Loucy (cell line): ENCODE data around the gene HAUS6.
"Not testable (repeated sequence)": the region's sequence is repeated elsewhere in the genome, so short reads cannot be mapped to it uniquely, and the experiment has no call there.

Source experiments
- H2AFZ ChIP-seq: fragments of 200-600 bp; sonication (generic); 2 replicates; pipeline ENCODE4 v1.6.0; 2016; ENCODE audit warnings: antibody characterized with exemption, mild to moderate bottlenecking, low read length, moderate library complexity
- H3F3A ChIP-seq: fragments of 200-600 bp; 2 replicates; pipeline ENCODE4 v1.6.0; 2016; ENCODE audit warnings: antibody characterized with exemption, low read depth, mild to moderate bottlenecking
- H3K27me3 ChIP-seq: fragments of 200-600 bp; sonication (generic); 2 replicates; pipeline ENCODE4 v1.6.1; 2014; ENCODE audit warnings: low read length, mild to moderate bottlenecking; ENCODE audit not compliant: insufficient read depth, poor library complexity, severe bottlenecking
- H3K36me3 ChIP-seq: fragments of 200-600 bp; sonication (generic); 2 replicates; pipeline ENCODE4 v1.6.1; 2016; ENCODE audit warnings: low read length; ENCODE audit not compliant: insufficient read depth
- H3K4me1 ChIP-seq: fragments of 200-600 bp; sonication (generic); 2 replicates; pipeline ENCODE4 v1.5.1; 2014; ENCODE audit warnings: low read length, mild to moderate bottlenecking; ENCODE audit not compliant: insufficient read depth, poor library complexity, severe bottlenecking
- H3K4me2 ChIP-seq: fragments of 200-600 bp; sonication (generic); 2 replicates; pipeline ENCODE4 v1.6.0; 2014; ENCODE audit warnings: antibody characterized with exemption, low read length, low read depth, mild to moderate bottlenecking; ENCODE audit not compliant: poor library complexity, severe bottlenecking
- H3K4me3 ChIP-seq: fragments of 200-600 bp; sonication (generic); 2 replicates; pipeline ENCODE4 v1.5.1; 2014; ENCODE audit warnings: low read length, mild to moderate bottlenecking, mixed read lengths; ENCODE audit not compliant: poor library complexity, severe bottlenecking
- H3K79me2 ChIP-seq: fragments of 200-600 bp; sonication (generic); 2 replicates; pipeline ENCODE4 v1.6.1; 2014; ENCODE audit warnings: low read length; ENCODE audit not compliant: insufficient read depth
- H3K9ac ChIP-seq: fragments of 200-600 bp; sonication (generic); 2 replicates; pipeline ENCODE4 v1.6.0; 2014; ENCODE audit warnings: mild to moderate bottlenecking, low read depth, low read length, moderate library complexity; ENCODE audit not compliant: poor library complexity, severe bottlenecking
- H3K9me2 ChIP-seq: fragments of 200-600 bp; sonication (generic); replicated peaks from 2 replicates; pipeline ENCODE4 v1.6.1; 2016; ENCODE audit warnings: low read depth, low read length, mixed read lengths
- H3K9me3 ChIP-seq: fragments of 200-600 bp; sonication (generic); 2 replicates; pipeline ENCODE4 v1.6.1; 2014; ENCODE audit warnings: mild to moderate bottlenecking, antibody characterized with exemption, low read length, low read depth; ENCODE audit not compliant: insufficient read depth
- H4K20me1 ChIP-seq: fragments of 200-600 bp; sonication (generic); 2 replicates; pipeline ENCODE4 v1.6.0; 2014; ENCODE audit warnings: antibody characterized with exemption, low read length, mild to moderate bottlenecking; ENCODE audit not compliant: insufficient read depth, poor library complexity, severe bottlenecking
- EZH2phosphoT487 ChIP-seq: fragments of 200-600 bp; IDR thresholded peaks from 2 replicates; pipeline ENCODE4 v1.6.1; 2018; ENCODE audit warnings: antibody characterized with exemption, mild to moderate bottlenecking, moderate library complexity, borderline replicate concordance
- TF ChIP-seq, protein P1 (sequence below): fragments of 200-600 bp; sonication (generic); conservative IDR thresholded peaks from 2 replicates; pipeline ENCODE4 v1.5.1; 2014; ENCODE audit warnings: mild to moderate bottlenecking, antibody characterized with exemption, low read length

Gene HAUS6

DNA sequence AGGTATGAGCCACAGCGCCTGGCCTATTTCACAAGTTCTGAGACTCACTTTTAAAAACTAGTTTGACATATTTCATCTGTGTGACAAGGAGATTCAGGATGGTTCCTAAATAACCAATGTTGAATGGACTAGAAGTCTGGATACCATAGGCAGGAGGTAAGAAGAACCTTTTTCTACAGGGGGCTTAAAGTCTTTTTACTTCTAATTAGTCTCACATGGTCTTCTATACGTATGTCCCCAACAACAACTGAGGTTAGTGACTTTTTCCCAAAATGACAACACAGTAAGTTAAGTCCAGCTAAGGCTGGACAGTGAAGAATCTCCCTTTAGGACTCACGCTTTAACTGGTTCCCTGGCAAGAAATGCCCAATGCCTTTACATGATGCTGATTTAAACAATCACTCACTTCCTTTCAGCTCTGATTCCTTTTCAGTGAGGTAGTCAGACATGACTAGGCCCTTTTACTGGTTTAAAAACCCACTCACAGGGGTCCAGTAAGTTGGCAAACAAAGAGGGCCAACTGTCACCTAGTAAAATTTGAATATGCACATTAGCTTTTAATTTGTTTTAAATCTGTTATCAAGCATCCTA lies 12.1 kb upstream of the HAUS6 start:
- Histone ChIP-seq H2AFZ (no peak overlapping the region), H3K4me1 (peaks cover 6% of the 10 kb centered on the region), H3K36me3 (peaks cover 51% of the 10 kb centered on the region; the same call in 1 of the 2 replicates), H4K20me1 (no peaks in the 10 kb centered on the region), H3K79me2 (peaks cover 5% of the 10 kb centered on the region; the same call in 1 of the 2 replicates), H3K27me3 (no peaks in the 10 kb centered on the region), H3K9me2 (no peaks in the 10 kb centered on the region), H3K4me2 (no peak overlapping the region), H3K9me3 (no peaks in the 10 kb centered on the region), H3F3A (no peaks in the 10 kb centered on the region), H3K9ac (no peak overlapping the region), H3K4me3 (no peak overlapping the region)
- TF ChIP-seq, protein P1, sequence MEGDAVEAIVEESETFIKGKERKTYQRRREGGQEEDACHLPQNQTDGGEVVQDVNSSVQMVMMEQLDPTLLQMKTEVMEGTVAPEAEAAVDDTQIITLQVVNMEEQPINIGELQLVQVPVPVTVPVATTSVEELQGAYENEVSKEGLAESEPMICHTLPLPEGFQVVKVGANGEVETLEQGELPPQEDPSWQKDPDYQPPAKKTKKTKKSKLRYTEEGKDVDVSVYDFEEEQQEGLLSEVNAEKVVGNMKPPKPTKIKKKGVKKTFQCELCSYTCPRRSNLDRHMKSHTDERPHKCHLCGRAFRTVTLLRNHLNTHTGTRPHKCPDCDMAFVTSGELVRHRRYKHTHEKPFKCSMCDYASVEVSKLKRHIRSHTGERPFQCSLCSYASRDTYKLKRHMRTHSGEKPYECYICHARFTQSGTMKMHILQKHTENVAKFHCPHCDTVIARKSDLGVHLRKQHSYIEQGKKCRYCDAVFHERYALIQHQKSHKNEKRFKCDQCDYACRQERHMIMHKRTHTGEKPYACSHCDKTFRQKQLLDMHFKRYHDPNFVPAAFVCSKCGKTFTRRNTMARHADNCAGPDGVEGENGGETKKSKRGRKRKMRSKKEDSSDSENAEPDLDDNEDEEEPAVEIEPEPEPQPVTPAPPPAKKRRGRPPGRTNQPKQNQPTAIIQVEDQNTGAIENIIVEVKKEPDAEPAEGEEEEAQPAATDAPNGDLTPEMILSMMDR = no peak
- no peak for TF ChIP-seq EZH2phosphoT487

- no peak overlapping the region for H3K9ac ChIP-seq
- TF ChIP-seq, protein P1 = no peak
- no peak for TF ChIP-seq EZH2phosphoT487
- no peak overlapping the region for H2AFZ ChIP-seq
- H3K79me2 ChIP-seq = 0 out of 2 replicates have a peak, but pooled peaks cover 4% of the 10 kb centered on the region
- H3K4me2 ChIP-seq = no peak overlapping the region
- H3K36me3 ChIP-seq = peaks cover 44% of the 10 kb centered on the region; the same call in 1 of the 2 replicates
- H3K27me3 ChIP-seq = no peaks in the 10 kb centered on the region
- H3F3A ChIP-seq = no peaks in the 10 kb centered on the region
- H3K4me1 ChIP-seq = no peaks in the 10 kb centered on the region
- no peaks in the 10 kb centered on the region for H3K9me3 ChIP-seq
- no peaks in the 10 kb centered on the region for H4K20me1 ChIP-seq
- no peak overlapping the region for H3K4me3 ChIP-seq
- no peaks in the 10 kb centered on the region for H3K9me2 ChIP-seq
Measured at GRCh38 chr9:19113964-19114679, 11.4 kb upstream of the HAUS6 start.

DNA sequence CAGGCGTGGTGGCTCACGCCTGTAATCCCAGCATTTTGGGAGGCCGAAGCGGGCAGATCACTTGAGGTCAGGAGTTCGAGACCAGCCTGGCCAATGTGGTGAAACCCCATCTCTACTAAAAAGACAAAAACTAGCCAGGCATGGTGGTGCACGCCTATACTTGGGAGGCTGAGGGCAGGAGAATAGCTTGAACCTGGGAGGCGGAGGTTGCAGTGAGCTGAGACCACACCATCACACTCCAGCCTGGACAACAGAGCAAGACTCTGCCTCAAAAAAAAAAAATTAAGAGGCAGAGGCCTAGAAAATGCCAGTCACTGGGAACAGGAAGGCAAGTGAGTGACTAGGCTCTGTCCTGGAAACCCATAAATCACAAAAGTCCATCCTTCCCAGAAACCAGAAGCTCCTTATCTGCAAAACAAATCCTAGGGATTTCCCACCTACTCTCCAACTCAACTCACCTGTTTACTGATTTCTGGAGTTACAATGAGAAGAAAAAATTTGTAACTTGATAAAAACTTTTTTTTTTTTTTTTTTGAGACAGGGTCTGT lies 10.4 kb upstream of the HAUS6 start:
- not testable (repeated sequence) for H3K9me3 ChIP-seq, H3K27me3 ChIP-seq, H4K20me1 ChIP-seq, H2AFZ ChIP-seq, H3K4me2 ChIP-seq, H3K4me1 ChIP-seq, H3K9me2 ChIP-seq, H3K9ac ChIP-seq, H3K79me2 ChIP-seq, H3K4me3 ChIP-seq, H3F3A ChIP-seq
- peaks cover 34% of the 10 kb centered on the region; the same call in 1 of the 2 replicates for H3K36me3 ChIP-seq
